Glomerular visceral epithelial cell (primary cell): ENCODE measurements around the gene ZBTB46.

Experiments used
- DNase-seq: peaks from one replicate; pipeline ENCODE4 v3.0.0-alpha.2; 2016; ENCODE audit errors: extremely low spot score

Gene ZBTB46

GRCh38 chr20:63706852-63707557 lies 124.1 kb downstream of the ZBTB46 start:
- peak; percentile 59 for DNase-seq

GRCh38 chr20:63706027-63706695 lies 124.9 kb downstream of the ZBTB46 start:
- no peak for DNase-seq

GRCh38 chr20:63705232-63706026 lies 125.6 kb downstream of the ZBTB46 start:
- DNase-seq = no peak

GRCh38 chr20:63704749-63705117 lies 126.3 kb downstream of the ZBTB46 start:
- DNase-seq = no peak

DNA sequence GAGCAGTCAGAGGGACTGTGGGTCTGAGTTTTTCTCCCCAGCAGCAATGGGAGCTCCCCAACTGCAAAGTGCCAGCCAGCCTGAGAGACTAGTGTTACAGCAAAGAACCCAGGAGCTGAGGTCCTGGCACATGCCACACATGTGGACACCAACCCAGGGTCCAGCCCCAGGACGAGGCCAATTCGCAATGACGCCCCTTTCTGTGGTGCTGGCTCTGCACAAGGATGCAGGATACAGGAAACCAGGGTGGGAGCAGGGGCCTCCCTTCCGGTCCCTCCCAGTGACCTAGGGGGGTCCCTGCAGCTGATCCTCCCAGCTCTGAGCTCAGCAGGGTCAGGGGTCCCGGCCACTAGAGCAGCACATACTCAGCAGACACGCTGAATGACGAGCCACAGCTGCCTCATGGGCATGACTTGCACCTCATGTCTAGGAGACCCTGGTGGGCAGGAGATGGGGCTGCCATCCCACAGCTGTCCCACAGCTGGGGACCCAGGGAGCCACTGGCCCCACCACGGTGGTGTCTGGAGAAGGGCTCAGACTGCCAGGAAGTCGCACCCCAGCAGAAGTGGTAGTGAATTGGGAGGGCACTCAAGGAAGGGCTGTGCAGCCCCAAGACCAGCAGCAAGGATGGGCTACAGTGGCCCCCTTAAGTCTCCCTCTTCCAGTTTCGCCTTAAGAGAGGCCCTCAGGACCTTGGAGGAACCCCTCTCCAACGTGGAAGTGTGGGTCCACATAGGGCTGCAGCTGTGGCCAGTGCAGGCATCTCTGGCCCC lies 126.9 kb downstream of the ZBTB46 start:
- peak; percentile 0 for DNase-seq

- no peak for DNase-seq
Observed at GRCh38 chr20:63703471-63703975, 127.5 kb downstream of the ZBTB46 start.

DNA sequence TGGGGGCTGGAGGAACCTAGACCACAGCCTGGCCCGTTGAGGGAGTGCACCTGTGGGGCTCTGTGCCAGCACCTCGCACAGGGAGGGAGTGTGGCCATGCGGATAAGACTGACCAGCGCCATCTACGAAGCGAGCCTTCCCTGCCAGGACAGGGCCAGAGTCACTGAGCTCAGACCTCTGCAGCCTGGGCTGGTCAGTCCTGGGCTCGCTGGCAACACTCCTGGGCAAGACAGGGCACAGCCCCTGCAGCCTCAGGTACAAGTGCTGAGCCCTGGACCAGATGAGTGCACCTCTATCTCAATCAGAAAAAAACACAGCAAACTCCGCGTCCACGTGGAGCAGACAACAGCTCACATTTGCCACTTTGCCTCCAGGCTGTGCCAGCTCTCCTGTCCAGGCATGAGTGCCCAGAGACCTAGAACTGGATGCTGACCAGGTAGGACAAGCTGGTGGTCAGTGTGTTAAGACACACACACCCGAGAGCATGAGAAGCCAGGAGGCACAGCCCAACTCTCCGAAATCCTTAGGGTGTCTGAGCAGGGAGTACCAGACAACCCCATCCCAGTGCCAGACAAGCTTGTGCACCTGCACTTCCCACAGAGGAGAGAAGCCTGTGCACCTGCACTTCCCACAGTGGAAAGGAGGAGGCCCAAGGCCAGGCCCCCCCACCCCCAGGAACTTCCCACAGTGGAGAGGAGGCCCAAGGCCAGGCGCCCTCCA lies 128.2 kb downstream of the ZBTB46 start:
- DNase-seq = peak; percentile 5

DNA sequence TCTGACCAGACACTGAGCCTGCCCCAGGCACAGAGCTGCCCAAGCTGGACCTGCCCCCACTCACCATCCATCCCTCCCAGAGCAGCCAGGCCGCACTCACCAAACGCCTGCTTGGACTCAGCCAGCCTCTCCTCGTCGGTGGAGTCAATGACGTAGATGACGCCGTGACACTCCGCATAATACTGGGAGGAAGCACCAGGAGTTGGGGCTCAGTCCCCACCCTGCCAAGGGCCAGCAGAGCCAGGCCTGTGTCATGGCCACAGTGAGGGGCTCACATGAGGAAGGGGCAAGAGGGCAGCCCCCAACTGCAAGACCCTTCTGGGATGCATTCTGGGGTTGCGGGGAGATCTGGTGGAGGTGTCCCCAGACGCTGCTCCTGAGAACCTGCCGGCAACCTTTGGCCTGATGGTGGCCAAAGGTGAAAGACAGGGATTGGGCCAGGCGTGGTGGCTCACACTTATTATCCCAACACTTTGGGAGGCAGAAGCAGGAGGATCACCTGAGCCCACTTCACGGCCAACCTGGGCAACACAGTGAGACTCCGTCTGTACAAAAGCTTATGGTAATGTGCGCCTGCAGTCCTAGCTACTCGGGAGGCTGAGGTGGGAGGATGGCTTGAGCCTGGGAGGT lies 128.9 kb downstream of the ZBTB46 start:
- DNase-seq = peak; percentile 1

DNA sequence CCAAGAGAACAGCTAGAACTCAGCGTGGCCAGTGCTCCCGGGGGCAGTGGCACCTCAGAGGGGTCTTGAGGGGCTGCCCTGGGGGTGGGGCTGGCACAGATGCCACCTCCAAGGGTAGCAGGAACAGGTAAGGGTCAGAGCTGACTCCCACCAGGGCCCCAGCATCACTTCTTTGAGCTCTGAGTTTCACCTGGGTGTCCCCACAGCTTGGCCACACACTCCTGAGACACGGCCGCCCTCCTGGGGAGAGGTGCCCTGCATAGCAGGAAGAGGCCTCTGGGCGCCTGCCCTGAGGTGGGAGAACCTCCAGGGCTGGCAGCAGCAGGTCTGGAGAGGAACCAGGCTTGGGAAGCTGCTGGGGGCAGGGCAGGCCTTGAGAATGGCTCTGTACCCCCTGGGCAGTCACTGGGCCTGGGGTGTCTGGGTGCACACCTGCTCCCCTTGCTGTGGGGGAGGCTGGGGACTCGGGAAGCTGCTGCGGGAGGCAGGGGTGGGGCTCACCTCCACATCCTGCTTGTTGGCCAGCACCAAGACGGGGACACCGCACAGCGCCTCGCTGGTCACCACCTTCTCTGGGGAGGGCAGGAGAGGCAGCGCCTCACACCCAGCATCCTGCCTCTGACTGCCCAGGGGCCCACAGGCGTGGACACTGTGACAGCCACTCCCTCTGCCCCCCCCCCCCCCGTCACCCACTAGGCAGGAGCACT lies 129.6 kb downstream of the ZBTB46 start:
- DNase-seq = peak; percentile 18

GRCh38 chr20:63701051-63701328 lies 130.1 kb downstream of the ZBTB46 start:
- no peak for DNase-seq

DNA sequence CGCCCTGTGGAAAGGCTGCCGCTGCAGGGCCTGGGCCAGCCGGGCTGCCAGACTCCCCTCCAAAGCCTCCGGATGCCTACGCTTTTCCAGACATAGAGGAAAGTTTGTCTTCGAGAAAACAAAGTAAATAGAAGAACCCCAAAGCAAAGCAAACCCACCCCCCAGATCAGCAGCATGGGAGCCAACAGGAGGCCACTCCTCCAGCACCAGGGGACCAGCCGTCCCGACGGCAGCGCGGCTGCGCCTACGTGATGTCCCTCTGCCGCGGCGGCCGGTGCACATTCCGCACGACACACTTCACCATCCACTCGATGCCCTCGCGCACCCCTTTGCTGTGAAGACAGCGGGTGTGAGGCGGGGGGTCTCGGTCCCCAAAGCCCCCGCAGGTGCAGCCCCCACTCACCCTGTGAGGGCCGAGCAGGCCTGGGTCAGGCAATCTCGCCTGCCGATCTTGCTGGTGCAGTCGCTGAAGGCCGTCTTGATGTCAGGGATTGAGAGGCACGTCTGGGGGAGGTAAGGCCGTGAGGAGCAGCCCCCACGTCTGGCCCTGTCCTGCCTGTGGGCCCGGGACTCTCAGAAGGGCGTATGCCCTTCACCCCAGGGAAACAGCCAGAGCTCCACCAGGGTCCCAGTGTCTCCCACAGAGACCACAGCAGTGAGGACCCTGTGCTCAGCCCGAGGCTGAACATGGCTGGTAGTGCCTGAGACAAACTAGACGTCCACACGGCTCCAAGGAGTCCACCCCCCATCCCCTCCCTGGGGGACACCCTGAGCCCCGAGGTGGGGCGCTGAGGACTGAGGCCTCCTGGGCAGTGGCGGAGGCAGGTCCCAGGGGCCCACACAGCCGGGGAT lies 130.6 kb downstream of the ZBTB46 start:
- no peak for DNase-seq

- DNase-seq = no peak
Observed at GRCh38 chr20:63699466-63700198, 131.4 kb downstream of the ZBTB46 start.

DNA sequence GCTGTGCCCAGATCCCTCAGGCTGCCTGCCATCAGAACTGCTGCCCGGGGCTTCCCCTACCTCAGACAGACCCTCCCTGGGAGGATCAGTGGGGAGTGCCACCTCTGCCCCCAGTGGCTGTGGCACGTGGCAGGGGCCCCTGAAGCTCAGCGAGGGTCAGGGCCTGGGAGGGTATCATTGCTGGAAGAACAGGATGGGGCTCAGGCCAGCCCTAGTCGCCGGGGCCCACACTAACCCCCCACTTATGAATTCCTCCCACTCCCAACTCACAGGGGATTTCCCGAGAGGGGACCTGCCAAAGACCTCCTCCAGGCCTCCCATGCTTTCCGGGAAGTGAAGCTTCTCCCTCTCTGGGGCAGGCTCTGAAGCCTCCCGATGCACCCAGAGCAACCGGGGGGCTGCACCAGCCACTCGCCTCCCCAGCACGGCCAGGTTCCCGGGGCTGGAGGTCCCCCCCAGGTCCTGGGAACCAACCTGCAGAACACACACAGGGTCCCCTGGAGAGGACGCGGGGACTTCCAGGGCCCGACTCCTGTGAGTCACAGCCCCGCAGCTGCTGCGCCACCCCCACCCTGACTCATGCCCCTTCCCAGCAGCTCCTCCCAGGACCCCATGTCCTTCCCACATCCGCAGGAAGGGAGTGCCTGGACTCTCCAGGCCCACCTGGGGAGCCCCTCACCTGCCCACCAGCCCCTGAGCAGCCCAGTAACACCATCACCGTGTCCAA lies 132.2 kb downstream of the ZBTB46 start:
- peak; percentile 97 for DNase-seq

DNA sequence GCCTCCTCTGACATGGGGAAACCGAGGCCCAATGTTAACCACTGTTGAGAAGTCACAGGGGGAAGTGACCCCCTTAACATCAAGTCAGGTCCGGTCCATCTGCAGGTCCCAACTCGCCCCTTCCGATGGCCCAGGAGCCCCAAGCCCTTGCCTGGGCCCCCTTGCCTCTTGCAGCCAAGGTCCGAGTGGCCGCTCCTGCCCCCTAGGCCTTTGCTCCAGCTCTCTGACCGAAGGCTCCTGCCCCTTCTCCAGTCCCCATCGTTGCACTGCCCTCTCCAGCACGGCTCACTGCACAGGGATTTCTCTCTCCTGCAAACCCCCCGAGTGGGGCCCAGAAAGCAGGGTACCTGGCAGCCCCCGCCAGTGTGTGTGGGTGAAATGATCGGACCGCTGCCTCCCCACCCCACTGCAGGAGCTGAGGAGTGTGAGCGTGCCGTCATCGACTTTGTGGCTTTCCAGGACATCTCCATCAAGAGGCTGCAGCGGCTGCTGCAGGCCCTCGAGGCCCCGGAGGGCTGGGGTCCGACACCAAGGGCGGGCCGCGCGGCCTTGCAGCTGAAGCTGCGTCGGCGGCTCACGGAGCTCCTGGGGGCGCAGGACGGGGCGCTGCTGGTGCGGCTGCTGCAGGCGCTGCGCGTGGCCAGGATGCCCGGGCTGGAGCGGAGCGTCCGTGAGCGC lies 133.1 kb downstream of the ZBTB46 start:
- peak; percentile 55 for DNase-seq

DNA sequence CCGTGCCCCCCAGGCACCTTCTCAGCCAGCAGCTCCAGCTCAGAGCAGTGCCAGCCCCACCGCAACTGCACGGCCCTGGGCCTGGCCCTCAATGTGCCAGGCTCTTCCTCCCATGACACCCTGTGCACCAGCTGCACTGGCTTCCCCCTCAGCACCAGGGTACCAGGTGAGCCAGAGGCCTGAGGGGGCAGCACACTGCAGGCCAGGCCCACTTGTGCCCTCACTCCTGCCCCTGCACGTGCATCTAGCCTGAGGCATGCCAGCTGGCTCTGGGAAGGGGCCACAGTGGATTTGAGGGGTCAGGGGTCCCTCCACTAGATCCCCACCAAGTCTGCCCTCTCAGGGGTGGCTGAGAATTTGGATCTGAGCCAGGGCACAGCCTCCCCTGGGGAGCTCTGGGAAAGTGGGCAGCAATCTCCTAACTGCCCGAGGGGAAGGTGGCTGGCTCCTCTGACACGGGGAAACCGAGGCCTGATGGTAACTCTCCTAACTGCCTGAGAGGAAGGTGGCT lies 133.7 kb downstream of the ZBTB46 start:
- peak; percentile 51 for DNase-seq

GRCh38 chr20:63696628-63697356 lies 134.3 kb downstream of the ZBTB46 start, which contains the start of gene TNFRSF6B:
TSS of gene TNFRSF6B (plus strand) at chr20:63696652. CDS start at chr20:63696768, 116 bp downstream.
- no peak for DNase-seq
